Panc1 (cell line): Measurements from ENCODE around the gene FBXW7.

Experiments used
- CTCF ChIP-seq: fragments of 450-650 bp; IDR thresholded peaks from 2 replicates; pipeline ENCODE4 v1.5.1; 2017; ENCODE audit warnings: mild to moderate bottlenecking
- POLR2AphosphoS5 ChIP-seq: IDR thresholded peaks from 2 replicates; pipeline ENCODE4 v1.6.1; 2012; ENCODE audit warnings: mild to moderate bottlenecking, low read depth, low read length, moderate library complexity

GRCh38 chr4:152572417-152573086 is 36.7 kb upstream of the FBXW7 start:
- TF ChIP-seq POLR2AphosphoS5 = no peak
- TF ChIP-seq CTCF = no peak
